ENCODE results near the gene MCM10.

The MCM10 gene

DNA sequence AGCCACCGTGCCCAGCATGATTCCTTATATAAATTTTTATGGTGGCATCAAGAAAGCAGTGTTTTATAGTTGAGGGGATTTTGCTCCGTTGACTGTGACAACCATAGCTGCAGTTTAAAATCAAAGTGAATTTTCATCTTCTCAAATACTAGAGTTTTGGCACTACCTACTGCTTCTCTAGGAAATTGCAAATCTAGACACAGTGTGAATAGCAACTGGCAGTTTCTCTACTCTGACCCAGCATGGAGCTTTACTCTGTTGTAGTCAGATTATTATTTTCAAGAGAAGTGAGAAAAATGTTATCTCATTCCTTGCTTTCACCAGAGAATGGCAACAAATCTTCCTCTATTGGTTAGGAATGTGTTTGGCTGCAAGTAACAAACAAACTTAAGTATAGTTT is 22.9 kb downstream of the MCM10 start:
- H3K79me2 ChIP-seq (ENCODE audit: low read length), result no peaks in the 10 kb centered on the region
- no peak overlapping the region for H3K9ac ChIP-seq (ENCODE audit: low read length)
- H4K20me1 ChIP-seq (ENCODE audit: insufficient read depth, low read length), result no peaks in the 10 kb centered on the region
- no peak overlapping the region for H3K27ac ChIP-seq (ENCODE audit: low read length)
- TF ChIP-seq EZH2phosphoT487 (IDR thresholded peaks at IDR 0.05; ENCODE audit: low read depth), result no peak
- TF ChIP-seq, protein P1, sequence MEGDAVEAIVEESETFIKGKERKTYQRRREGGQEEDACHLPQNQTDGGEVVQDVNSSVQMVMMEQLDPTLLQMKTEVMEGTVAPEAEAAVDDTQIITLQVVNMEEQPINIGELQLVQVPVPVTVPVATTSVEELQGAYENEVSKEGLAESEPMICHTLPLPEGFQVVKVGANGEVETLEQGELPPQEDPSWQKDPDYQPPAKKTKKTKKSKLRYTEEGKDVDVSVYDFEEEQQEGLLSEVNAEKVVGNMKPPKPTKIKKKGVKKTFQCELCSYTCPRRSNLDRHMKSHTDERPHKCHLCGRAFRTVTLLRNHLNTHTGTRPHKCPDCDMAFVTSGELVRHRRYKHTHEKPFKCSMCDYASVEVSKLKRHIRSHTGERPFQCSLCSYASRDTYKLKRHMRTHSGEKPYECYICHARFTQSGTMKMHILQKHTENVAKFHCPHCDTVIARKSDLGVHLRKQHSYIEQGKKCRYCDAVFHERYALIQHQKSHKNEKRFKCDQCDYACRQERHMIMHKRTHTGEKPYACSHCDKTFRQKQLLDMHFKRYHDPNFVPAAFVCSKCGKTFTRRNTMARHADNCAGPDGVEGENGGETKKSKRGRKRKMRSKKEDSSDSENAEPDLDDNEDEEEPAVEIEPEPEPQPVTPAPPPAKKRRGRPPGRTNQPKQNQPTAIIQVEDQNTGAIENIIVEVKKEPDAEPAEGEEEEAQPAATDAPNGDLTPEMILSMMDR (IDR thresholded peaks at IDR 0.05; ENCODE audit: low read depth, low read length), result no peak
- H2AFZ ChIP-seq (ENCODE audit: low read depth, low read length), result no peak overlapping the region
- H3K4me1 ChIP-seq (ENCODE audit: low read length), result peaks cover 15% of the 10 kb centered on the region; the same call in 1 of the 2 replicates
- no peaks in the 10 kb centered on the region for H3K27me3 ChIP-seq (ENCODE audit: low read depth, low read length)
- no peaks in the 10 kb centered on the region for H3K9me3 ChIP-seq (ENCODE audit: insufficient read depth, low read length)
- H3K4me3 ChIP-seq (ENCODE audit: low read length), result no peak overlapping the region
- H3K4me2 ChIP-seq (ENCODE audit: low read length), result no peak overlapping the region
- H3K36me3 ChIP-seq (replicated peaks; ENCODE audit: low read depth, low read length), result peaks cover 60% of the 10 kb centered on the region

DNA sequence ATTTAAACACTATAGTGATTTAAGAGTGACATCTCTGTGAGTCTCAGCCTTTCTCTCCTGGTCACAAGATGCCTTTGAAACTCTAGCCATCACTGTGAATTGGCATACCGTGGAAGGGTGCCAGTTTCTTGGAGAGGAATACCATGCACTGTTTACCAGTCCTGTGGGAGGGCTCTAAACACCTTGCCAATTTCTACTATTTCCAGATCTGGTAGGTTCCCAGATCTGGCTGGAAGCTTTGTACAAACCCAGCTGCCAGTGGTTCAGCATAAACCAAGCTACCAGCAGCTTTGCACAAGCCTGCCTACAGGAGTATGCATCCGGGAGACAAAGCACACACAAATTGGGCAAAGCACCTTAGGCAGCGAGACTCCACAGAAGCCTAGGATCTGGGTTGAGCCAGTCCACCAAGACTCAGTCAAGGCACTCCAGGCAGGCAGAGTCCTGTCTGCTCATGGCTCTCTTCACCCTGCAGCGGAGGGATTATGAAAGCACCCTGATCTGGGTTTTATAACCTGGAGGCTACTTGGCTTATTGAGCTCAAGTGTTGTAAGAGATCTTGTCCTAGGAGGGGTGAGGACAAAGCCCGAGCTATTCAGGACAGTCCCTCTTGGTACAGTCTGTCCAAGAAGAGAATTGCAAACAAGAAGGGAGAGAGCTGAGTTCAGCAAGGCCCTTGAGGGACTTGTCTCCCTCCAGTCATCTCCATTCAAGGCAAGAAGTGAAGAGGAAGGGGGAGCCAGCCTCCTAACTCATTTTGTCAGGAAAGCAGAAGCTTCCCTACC is 23.6 kb downstream of the MCM10 start:
- TF ChIP-seq EZH2phosphoT487 (IDR thresholded peaks at IDR 0.05; ENCODE audit: low read depth), result no peak
- Histone ChIP-seq H3K36me3 (replicated peaks; ENCODE audit: low read depth, low read length) (peaks cover 58% of the 10 kb centered on the region), H3K4me2 (ENCODE audit: low read length) (no peak overlapping the region), H3K79me2 (ENCODE audit: low read length) (no peaks in the 10 kb centered on the region), H3K9ac (ENCODE audit: low read length) (no peak overlapping the region), H3K4me1 (ENCODE audit: low read length) (peaks cover 15% of the 10 kb centered on the region; the same call in 1 of the 2 replicates), H3K27ac (ENCODE audit: low read length) (no peak overlapping the region), H4K20me1 (ENCODE audit: insufficient read depth, low read length) (no peaks in the 10 kb centered on the region), H3K9me3 (ENCODE audit: insufficient read depth, low read length) (no peaks in the 10 kb centered on the region), H2AFZ (ENCODE audit: low read depth, low read length) (no peak overlapping the region), H3K4me3 (ENCODE audit: low read length) (no peak overlapping the region), H3K27me3 (ENCODE audit: low read depth, low read length) (no peaks in the 10 kb centered on the region)

DNA sequence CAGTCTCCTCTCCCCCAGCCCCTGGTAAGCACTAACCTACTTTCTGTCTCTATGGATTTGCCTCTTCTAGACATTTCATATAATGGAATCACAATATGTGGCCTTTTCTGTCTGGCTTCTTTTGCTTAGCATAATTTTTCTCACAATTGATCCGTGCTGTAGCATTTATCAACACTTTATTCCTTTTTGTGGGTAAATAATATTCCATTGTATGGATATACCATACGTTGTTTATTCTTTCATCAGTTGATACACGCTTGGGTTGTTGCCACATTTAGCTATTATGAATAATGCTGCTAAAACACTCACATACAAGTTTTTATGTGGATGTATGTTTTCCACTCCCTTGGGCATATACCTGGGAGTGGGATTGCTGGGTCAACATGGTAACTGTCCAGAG is 25.8 kb downstream of the MCM10 start:
- Histone ChIP-seq H3K36me3 (replicated peaks; ENCODE audit: low read depth, low read length) (peaks cover 50% of the 10 kb centered on the region), H3K79me2 (ENCODE audit: low read length) (no peaks in the 10 kb centered on the region), H4K20me1 (ENCODE audit: insufficient read depth, low read length) (no peaks in the 10 kb centered on the region), H3K4me2 (ENCODE audit: low read length) (no peak overlapping the region), H2AFZ (ENCODE audit: low read depth, low read length) (no peak overlapping the region), H3K27ac (ENCODE audit: low read length) (no peak overlapping the region), H3K9me3 (ENCODE audit: insufficient read depth, low read length) (no peaks in the 10 kb centered on the region), H3K27me3 (ENCODE audit: low read depth, low read length) (no peaks in the 10 kb centered on the region), H3K9ac (ENCODE audit: low read length) (no peak overlapping the region), H3K4me3 (ENCODE audit: low read length) (no peak overlapping the region), H3K4me1 (ENCODE audit: low read length) (peaks cover 15% of the 10 kb centered on the region; the same call in 1 of the 2 replicates)
- no peak for TF ChIP-seq EZH2phosphoT487 (IDR thresholded peaks at IDR 0.05; ENCODE audit: low read depth)
- TF ChIP-seq, protein P1 (IDR thresholded peaks at IDR 0.05; ENCODE audit: low read depth, low read length), result no peak

DNA sequence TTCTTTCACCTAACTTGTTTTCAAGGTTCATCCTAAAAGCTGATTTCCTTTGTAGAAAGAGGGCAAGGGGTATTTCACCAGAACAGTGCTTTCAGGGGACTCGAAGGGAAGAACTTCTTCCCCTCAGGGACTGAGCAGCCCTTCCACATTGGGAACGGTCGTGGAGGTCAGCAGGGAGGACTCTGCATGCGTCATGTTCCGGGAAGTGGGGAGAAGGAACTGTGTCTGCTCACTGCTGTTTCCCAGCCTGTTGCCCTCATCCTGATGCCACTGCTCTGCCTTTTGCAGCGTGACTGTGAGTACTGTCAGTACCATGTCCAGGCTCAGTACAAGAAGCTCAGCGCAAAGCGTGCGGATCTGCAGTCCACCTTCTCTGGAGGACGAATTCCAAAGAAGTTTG is 27.2 kb downstream of the MCM10 start:
- Histone ChIP-seq H3K4me3 (ENCODE audit: low read length) (no peak overlapping the region), H3K27ac (ENCODE audit: low read length) (no peak overlapping the region), H2AFZ (ENCODE audit: low read depth, low read length) (no peak overlapping the region), H3K9ac (ENCODE audit: low read length) (no peak overlapping the region), H3K4me1 (ENCODE audit: low read length) (peaks cover 8% of the 10 kb centered on the region; the same call in 1 of the 2 replicates), H4K20me1 (ENCODE audit: insufficient read depth, low read length) (no peaks in the 10 kb centered on the region), H3K27me3 (ENCODE audit: low read depth, low read length) (no peaks in the 10 kb centered on the region), H3K79me2 (ENCODE audit: low read length) (no peaks in the 10 kb centered on the region), H3K9me3 (ENCODE audit: insufficient read depth, low read length) (no peaks in the 10 kb centered on the region), H3K4me2 (ENCODE audit: low read length) (no peak overlapping the region), H3K36me3 (replicated peaks; ENCODE audit: low read depth, low read length) (peaks cover 39% of the 10 kb centered on the region)
- no peak for TF ChIP-seq EZH2phosphoT487 (IDR thresholded peaks at IDR 0.05; ENCODE audit: low read depth)
- TF ChIP-seq, protein P1 (IDR thresholded peaks at IDR 0.05; ENCODE audit: low read depth, low read length), result no peak
